Activated T-cell treated with anti-CD3 and anti-CD28 coated beads for 1 hour (primary cell): ENCODE results near the gene ACSBG1.
"Not testable (repeated sequence)": the region's sequence is repeated elsewhere in the genome, so short reads cannot be mapped to it uniquely, and the experiment has no call there.

Experiments
- DNase-seq: peaks from one replicate; pipeline ENCODE4 v3.0.0-alpha.2; 2020; ENCODE audit warnings: low read depth

ACSBG1 gene

DNA sequence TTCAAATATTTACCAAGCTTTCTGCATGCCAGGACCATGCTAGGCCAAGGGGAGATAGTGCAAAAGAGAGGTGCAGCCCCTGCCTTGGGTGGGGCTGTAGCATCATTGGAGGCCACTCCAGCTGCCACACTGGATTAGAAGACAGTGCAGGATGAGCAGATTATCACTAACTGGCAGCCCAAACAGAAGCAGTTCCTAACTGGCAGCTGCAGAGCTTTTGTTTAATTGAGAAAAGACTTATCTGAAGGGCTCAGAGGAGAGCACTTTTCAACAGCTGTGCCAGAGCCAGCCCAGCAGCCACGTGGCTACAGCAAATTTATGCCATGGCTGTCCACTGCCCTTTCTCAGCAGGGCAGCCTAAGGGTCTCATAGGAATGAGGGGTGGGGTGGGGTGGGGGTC, 13.5 kb upstream of the ACSBG1 start:
- no peak for DNase-seq

DNA sequence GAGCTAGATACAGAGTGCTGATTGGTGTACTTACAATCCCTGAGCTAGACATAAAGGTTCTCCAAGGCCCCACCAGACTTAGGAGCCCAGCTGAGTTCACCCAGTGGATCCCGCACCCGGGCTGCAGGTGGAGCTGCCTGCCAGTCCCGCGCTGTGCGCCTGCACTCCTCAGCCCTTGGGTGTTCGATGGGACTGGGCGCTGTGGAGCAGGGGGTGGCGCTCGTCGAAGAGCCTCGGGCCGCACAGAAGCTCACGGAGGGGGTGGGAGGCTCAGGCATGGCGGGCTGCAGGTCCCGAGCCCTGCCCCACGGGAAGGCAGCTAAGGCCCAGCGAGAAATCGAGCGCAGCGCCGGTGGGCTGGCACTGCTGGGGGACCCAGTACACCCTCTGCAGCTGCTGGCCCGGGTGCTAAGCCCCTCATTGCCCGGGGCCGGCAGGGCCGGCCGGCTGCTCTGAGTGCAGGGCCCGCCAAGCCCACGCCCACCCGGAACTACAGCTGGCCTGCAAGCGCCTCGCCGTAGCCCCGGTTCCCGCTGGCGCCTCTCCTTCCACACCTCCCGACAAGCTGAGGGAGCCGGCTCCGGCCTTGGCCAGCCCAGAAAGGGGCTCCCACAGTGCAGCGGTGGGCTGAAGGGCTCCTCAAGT, 11.7 kb upstream of the ACSBG1 start:
- not testable (repeated sequence) for DNase-seq

DNA sequence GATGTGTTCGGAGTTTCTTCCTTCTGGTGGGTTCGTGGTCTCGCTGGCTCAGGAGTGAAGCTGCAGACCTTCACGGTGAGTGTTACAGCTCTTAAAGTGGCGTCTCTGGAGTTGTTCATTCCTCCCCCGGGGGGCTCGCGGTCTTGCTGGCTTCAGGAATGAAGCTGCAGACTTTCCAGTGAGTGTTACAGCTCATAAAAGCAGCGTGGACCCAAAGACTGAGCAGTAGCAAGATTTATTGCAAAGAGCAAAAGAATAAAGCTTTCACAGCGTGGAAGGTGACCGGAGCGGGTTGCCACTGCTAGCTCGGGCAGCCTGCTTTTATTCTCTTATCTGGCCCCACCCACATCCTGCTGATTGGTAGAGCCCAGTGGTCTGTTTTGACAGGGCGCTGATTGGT, 11.0 kb upstream of the ACSBG1 start:
- not testable (repeated sequence) for DNase-seq

DNA sequence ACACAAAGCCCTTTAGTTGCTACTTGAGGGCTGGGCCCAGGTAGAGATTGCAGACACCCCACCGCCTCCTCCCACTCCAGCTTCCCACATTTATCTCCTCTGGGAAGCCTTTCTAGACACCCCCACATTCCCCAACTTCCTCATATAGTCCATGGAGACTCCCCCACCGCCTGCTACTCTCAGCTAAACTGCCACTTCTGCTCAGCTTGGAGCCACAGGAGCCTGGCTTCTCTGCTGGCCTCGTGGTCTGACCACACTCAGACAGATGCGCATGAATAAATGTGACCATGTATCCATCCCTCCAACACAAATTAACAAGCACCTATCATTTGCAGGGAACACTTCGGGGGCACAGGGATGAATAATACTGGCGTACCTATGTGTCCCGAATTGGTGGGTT, 10.5 kb upstream of the ACSBG1 start:
- DNase-seq: no peak

DNA sequence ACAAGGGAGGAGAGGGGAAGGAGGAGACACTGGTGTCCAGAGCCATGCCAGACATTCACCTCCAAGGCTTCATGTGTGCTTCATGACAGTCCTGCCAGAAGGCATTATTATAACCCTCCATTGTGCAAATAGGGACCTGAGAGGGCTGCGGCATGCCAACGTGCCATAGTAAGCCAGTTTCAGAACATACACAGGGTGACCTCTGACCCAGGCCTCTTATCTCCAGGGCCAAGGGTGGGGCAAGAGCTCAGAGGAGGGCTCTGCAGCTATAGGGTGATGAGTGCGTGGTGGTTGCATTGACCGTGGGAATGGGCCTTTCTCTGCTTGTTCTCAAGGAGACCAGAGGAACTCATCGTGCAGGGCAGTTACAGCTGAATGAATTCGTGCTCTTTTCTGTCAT, 9.7 kb upstream of the ACSBG1 start:
- DNase-seq: no peak

DNA sequence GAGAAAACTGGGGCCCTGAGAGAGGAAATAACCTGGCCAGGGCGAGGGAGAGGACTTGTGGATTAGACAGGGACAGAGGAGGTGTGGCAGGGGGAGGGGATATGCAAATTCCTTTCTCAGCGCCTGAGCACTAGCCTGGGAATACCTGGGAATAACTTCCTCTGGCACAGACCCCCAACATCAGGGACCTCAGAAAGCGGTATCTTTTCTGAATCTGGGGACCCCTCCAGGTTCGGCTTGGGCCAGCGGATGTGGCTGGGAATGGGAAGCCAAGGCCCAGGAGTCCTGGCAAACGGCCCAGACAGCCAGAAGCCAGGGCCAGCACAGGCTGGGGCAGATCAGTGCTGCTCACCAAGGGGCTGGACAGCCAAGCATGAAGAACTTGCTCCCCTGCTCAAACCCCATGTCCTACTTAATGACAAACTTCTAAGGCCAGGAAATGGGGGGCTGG, 9.2 kb upstream of the ACSBG1 start:
- DNase-seq: no peak

DNA sequence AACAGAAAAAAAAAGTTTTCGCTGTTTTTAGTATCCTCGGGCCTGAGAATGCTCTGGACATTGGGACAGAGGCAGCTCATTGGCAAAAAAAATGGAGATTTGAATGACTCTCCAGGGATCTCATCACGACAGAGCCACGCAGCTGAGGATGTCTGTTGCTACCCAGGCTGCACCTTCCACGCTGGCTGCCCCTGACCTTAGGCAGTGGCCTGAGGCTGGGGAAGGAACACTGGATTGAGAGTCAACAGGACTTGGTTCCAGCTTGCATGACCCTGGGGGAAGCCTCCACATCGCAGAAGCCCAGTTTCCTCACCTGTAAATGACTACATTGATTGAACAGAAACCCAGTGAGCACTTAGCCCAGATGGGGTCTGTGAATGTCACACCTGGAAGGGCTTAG, 8.7 kb upstream of the ACSBG1 start:
- no peak for DNase-seq

DNA sequence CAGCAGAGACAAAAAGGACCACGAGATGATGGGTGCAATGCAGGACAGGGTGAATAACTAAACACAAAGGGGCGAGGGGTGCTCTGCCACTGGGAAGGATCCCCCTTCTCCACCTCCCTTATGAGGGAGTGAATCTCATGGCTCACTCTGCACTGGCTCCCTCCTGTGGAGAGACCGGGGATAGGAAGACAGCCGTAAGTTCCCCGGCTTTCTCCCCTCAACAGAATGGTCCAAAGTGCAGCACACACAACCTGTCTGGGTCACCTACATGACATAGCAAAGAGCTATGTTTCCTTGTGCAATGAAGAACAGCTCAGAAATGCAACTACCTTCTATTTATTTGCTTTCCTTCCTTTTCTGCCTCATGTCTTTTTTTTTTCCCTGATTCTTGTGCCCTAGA, 7.8 kb upstream of the ACSBG1 start:
- DNase-seq: no peak

DNA sequence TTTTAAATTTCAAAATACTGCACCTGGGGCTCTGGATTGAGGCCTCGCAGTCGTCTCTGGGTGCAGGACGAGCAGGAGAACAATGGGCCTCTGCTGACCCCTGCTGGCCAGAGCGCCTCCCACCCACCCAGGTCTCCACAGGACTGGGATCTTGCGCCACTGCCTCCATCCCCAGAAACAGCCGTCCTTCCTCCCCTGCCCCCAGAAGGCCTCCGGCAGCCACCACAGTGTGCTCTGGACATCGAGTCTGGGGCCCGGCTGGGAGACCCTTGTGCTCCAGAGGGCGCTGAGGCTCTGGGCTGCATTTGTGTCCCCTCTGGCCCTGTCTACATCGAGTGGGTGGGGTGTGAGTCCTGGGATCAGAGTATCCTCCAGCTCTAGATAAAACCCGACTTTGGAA, 6.7 kb upstream of the ACSBG1 start:
- DNase-seq: peak; percentile 84

DNA sequence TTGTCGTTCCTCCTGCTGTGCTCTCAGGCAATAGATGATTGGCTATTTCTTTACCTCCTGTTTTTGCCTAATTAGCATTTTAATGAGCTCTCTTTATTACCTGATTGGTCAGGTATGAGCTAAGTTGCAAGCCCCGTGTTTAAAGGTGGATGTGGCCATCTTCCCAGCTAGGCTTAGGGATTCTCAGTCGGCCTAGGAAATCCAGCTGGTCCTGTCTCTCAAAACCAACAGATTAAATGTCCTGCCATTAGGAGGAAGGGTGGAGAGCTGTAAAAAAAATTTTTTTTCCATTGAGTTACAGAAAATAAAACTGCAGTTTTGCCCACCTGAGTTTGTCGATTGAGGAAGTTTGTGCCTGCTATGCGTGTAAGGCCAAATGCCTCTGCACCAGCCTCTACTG, 5.4 kb upstream of the ACSBG1 start:
- DNase-seq: no peak

DNA sequence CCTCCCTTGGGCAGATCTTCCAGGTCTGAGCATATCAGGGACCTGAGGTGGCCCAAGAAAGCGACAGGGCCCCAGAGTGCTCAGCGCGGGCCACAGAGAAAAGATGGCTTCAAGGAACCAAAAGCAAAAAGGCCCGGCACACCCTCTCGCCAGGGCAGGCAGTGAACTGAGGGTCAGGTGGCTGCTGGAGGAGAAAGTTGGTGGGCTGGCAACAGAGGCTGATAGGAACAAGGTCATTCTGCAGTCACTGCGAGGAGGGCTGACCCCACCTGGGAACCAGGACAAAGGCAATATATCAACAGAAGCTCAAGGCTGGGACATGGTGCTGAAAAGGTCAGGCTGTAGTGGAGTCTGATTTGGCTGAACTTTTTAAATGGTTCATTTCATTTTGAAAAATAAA, 2.8 kb upstream of the ACSBG1 start:
- DNase-seq: no peak

DNA sequence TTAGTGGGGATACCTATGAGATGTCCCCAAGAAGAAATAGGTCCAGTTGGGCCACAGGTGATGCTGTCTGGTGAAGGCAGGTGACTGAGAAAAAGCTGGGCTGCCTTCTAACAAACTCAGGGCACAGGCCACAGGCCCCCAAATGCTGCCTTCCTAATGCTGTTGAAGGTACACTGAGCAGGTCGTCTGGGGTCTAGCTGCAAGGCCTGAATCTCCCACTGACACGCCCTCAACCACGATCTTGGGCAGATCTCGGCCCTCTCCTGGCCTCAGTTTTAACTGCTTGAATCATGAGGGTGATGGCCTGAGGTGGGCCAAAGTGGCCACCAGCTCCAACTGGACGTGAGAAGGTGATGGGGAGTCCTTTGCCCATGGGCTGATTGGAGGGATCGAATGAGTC, 2.1 kb upstream of the ACSBG1 start:
- DNase-seq: no peak

DNA sequence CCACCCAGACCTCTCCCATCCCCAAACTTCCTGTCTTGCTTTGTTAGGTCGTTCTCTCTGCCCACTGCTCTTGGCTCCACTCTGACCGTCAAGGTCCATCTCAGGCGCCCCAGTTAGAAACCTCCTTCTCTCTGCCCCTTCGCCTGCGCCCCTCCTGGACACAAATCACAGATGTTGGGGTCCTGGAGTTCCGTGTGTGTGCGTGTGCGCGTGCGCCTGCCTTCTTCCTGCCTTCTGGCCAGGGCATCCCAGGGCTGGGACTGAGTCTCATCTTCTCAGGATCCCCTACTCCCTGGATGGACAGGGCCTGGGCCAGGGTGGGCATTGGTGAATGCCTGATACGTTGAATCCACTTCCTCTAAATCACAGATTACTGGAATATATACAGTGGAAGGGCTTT, 869 bp downstream of the ACSBG1 start:
- no peak for DNase-seq

DNA sequence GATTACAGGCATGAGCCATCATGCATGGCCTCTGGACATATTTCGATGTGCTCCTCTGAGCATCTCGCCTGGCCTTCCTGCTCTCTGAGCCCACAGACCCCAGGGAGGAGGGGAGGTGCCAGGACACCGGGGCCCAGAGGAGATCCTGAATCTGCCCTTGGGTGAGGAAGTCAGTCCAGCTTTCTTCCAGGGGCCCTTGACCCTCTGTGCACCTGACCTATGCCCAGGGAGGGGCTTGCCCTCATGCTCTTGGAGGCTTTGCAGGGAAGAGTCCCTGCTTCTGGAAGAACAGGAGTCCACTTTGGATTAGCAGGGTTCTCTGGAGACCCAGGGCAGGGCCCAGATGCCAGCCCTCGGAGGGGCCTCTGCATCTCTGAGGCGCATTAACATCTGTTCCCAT, 1.4 kb downstream of the ACSBG1 start:
- DNase-seq: no peak

DNA sequence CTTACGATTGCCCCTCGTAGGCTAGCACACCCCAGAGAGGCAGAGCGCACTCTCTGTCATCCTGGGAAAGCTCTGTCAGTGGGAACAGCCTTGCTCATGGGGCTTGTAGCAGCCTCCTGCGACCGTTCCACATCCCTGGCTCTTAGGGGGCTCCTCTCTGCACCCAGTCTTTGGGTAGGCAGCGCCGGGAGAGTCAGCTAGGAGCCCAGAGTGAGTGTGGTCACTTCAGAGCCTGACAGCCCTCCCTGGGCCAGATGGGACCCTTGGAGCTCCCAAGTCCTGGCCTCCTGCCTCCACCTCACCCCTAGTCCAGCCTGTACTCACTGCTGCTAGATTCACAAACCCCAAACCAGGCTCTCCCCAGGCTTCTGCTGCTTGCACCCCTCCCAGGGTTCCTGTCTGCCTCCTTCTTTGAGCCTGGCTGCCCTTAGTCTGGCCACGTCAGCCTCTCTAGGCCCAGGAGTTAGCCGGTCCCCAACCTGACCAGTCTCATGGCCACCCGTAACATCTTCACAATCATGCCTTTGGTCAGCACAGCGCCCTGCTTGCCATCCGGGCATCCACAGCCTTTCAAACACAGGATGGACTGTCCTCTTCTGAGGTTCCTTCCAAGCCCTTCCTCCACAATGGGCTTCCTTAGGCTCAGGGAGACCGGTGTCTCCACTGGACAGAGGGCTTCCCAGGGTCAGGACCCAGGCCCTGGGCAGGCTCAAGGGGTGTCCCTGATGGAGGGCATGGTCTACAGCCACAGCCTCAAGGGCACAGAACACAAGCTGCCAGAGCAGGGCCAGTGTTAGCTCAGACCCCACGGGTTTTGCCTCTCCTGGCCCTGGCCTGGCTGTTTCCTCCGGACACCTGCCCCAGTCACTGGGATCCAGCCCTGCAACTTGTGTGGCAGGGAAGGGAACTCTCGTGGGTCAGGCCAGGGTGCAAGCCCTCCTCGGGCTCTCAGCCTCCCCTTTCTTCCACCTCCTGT, 4.6 kb downstream of the ACSBG1 start:
- no peak for DNase-seq

DNA sequence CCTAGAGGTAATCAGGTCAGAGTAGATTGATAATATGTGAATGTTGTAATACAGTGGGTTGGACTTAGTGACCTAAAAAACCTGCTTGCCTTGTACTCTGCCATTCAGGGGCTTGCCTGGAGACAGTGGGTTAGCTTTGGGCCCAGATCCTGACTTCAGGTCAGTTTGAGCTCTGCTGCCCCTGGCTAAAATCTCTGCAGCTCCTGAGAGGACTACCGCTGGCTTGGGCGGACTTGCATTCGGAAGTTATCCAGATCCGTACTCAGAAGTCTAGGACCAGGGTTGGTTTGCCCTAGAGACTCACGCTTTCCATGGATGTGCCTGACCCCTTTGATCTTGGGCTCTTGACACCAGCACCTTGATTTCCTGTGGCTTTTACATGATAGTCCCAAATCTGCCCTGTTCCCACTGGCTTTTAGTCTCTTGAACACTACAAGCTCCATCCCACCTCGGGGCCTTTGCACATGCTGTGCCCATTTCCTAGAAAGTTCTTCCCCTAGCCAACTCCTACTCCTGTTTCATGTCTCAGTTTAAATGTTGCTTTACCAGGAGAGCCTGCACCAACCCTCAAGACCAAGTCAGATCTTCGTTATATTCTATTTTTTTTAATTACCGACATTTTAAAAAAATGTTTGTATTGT, 5.9 kb downstream of the ACSBG1 start:
- DNase-seq: no peak

DNA sequence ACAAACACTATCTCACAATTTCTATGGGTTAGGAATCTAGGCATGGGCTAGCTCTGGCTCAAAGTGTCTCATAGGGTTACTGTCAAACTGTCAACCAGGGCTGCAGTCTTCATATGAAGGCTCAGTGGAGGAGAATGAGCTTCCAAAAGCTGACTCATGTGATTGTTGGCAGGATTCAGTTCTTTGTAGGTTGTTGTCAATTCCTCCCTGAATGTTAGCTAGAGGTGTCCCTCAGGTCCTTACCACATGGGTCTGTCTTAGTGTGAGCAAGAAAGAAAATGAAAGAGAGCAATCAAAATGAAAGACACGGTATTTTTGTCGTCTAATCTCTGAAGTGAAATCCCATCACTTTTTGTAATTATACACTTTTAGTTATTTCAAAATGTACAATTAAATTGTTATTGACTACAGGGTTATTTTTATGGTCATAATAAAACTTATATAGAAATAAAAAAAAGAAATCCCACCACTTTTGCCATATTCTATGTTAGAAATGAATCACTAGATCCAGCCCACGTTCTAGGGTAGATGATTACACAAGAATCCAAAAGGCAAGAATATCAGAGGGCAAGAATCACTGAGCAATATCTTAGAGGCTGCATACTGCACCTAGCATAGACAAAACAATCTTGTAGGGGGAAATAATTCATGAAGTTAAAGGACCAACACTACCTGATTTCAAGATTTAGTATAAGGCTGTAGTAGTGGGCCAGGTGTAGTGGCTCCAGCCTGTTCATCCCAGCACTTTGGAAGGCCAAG, 8.4 kb downstream of the ACSBG1 start:
- DNase-seq: no peak

DNA sequence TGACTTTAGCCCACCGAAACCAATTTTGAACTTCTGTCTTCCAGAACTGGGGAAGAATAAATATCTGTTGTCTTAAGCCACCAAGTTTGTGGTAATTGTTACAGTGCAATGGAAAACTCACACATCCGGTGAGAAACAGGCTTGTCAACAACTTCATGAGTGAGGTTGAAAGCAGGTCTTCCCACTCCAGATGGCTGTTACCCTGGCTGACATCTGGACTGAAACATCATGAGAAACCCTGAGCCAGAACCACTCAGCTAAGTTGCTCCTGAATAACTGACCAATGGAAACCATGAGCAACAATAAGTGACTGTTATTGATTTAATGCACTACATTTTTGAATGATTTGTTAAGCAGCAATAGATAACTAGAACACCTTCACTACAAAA, 10.3 kb downstream of the ACSBG1 start:
- no peak for DNase-seq

DNA sequence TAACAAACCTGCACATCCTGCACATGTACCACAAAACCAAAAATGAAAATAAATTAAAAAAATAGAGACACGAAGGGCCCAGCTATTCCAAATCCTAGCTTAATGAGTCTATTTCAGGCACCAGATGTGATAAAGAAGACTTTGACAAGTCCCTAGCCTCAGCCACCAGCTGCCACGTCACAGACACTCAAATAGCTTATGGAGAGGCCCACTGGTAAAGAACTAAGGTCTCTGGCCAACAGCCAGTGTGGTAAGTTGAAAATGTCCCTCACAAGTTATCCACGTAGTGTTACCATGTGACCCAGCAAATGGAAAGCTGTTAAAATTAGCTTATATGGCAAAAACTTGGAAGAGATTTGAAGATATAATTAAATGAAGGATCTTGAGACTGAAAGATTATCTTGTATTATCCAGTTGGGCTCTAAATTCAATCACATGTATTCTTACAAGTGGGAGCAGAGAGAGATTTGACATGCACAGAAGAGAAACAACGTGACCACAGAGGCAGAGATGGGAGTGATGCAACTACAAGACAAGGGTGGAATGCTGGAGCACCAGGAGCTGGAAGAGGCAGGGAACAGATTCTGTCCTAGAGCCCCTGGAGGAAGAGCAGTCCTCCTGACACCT, 10.9 kb downstream of the ACSBG1 start:
- no peak for DNase-seq

DNA sequence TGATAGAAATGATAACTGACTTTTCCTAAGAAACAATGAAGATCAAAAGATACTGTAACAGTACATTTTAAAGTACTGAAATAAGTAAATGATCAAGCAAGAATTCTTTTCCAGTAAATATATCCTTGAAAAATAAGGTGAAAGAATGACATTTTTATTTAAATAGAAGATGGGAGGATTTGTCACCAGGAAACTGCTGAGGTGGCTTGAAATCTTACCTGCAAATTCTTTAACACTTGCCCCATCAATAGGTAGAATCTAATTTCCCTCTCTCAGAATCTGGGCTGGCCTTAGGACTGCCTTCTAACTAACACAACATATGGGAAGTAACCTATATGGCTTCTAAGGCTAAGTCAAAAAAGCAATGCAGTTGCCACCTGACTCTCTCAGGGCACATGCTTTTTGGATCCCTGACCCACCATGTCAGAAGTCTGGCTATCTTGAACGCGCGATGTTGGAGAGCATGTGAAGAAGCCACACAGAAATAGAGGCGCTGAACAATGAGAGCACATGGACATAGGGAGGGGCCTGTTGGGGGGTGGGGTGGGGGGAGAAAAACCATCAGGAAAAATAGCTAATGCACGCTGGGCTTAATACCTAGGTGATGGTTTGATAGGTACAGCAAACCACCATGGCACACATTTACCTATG, 11.5 kb downstream of the ACSBG1 start:
- DNase-seq: no peak

DNA sequence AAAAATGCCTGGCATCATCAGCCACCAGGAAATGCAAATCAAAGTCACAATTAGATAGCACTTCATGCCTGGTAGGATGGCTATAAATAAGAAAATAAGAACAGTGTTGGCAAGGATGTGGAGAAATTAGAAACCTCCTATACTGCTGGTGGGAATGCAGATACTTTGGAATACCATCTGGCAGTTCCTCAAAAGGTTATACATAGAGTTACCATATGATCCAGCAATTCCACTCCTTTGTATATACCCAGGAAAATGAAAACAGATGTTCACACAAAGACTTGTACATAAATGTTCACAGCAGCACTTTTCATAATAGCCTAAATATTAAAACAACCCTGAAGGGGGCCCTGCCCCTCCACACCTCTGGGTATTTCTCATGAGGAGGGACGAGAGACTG, 13.7 kb downstream of the ACSBG1 start:
- DNase-seq: no peak
